HG02870 (cell line): ENCODE data around the gene SENP7.
"Not testable (repeated sequence)": the region's sequence is repeated elsewhere in the genome, so short reads cannot be mapped to it uniquely, and the experiment has no call there.

Experiments used
- ATAC-seq: cut with Tn5 transposase; IDR thresholded peaks from one replicate; pipeline ENCODE4 v1.9.1; 2021; ENCODE audit warnings: mild to moderate bottlenecking, moderate library complexity; ENCODE audit not compliant: unreplicated experiment

SENP7 gene

GRCh38 chr3:101362406-101362805, 150.6 kb downstream of the SENP7 start:
- no peak for ATAC-seq

GRCh38 chr3:101351829-101352228, 161.2 kb downstream of the SENP7 start:
- ATAC-seq, result no peak

- no peak for ATAC-seq
Observed at GRCh38 chr3:101340591-101340990, 172.4 kb downstream of the SENP7 start.

- no peak for ATAC-seq
Observed at GRCh38 chr3:101333883-101334282, 179.1 kb downstream of the SENP7 start.

GRCh38 chr3:101329016-101329673, 183.9 kb downstream of the SENP7 start:
- no peak for ATAC-seq

- ATAC-seq, result no peak
Observed at GRCh38 chr3:101325393-101326134, 187.4 kb downstream of the SENP7 start.

GRCh38 chr3:101320475-101320874, 192.5 kb downstream of the SENP7 start, which contains the start of gene IMPG2:
IMPG2 (minus strand) TSS chr3:101320575; CDS start chr3:101320372, 203 bp downstream.
- no peak for ATAC-seq

GRCh38 chr3:101319531-101319930, 193.5 kb downstream of the SENP7 start:
- ATAC-seq, result no peak

- no peak for ATAC-seq
Observed at GRCh38 chr3:101312545-101312944, 200.5 kb downstream of the SENP7 start.

- no peak for ATAC-seq
Observed at GRCh38 chr3:101311676-101312075, 201.3 kb downstream of the SENP7 start.

- no peak for ATAC-seq
Observed at GRCh38 chr3:101310978-101311375, 202.0 kb downstream of the SENP7 start.

- not testable (repeated sequence) for ATAC-seq
Observed at GRCh38 chr3:101308147-101308772, 204.8 kb downstream of the SENP7 start.

GRCh38 chr3:101303836-101304235, 209.2 kb downstream of the SENP7 start:
- no peak for ATAC-seq

- no peak for ATAC-seq
Observed at GRCh38 chr3:101303089-101303731, 209.8 kb downstream of the SENP7 start.

GRCh38 chr3:101300073-101300472, 212.9 kb downstream of the SENP7 start:
- ATAC-seq, result no peak

- ATAC-seq, result no peak
Observed at GRCh38 chr3:101292027-101292426, 221.0 kb downstream of the SENP7 start.

- ATAC-seq, result no peak
Observed at GRCh38 chr3:101288294-101288693, 224.7 kb downstream of the SENP7 start.

- ATAC-seq, result no peak
Observed at GRCh38 chr3:101284757-101285156, 228.3 kb downstream of the SENP7 start.

- no peak for ATAC-seq
Observed at GRCh38 chr3:101281521-101282030, 231.4 kb downstream of the SENP7 start.

GRCh38 chr3:101279765-101280385, 233.1 kb downstream of the SENP7 start:
- no peak for ATAC-seq

GRCh38 chr3:101279162-101279561, 233.8 kb downstream of the SENP7 start:
- no peak for ATAC-seq
